Activated naive CD4-positive, alpha-beta T cell treated with anti-CD3 and anti-CD28 coated beads, Interleukin-2, amount 50 U/mL, for 16 hours (primary cell): ENCODE measurements around the gene RBM19.

Source experiments
- DNase-seq: peaks from one replicate; pipeline ENCODE4 v3.0.0-alpha.2; 2020

RBM19 gene

DNA sequence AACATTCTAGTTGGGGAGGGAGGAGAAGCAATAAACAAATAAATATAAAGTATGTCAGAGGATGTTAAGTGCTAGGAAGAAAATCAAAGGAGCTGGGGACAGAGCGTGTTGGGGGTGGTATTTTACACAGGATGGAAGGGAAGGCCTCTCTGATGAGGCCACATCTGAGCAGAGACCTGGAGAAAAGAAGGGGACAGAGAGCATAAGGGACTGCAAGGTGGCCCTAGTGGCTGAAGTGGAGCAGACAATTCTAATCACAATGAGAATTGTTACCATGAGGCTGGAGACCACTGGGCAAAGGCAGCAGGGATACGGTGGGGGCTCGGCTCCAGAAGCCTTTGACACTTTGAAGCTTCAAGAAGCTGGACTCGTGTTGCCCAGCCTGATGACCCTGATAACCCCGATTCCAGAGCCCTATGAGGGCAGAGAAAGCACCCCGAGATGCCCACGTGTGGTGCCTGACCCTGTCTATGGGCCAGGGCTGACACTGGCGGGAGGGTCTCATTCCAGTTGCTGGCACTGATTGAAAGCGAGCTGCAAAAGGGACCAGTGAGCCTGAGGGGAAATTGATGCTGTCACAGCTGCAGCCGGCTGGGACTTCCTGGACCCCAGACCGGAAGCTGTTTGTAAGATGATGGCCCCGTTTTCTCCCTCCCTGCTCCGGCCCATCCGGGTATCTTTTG is 169.1 kb downstream of the RBM19 start:
- DNase-seq, result no peak

DNA sequence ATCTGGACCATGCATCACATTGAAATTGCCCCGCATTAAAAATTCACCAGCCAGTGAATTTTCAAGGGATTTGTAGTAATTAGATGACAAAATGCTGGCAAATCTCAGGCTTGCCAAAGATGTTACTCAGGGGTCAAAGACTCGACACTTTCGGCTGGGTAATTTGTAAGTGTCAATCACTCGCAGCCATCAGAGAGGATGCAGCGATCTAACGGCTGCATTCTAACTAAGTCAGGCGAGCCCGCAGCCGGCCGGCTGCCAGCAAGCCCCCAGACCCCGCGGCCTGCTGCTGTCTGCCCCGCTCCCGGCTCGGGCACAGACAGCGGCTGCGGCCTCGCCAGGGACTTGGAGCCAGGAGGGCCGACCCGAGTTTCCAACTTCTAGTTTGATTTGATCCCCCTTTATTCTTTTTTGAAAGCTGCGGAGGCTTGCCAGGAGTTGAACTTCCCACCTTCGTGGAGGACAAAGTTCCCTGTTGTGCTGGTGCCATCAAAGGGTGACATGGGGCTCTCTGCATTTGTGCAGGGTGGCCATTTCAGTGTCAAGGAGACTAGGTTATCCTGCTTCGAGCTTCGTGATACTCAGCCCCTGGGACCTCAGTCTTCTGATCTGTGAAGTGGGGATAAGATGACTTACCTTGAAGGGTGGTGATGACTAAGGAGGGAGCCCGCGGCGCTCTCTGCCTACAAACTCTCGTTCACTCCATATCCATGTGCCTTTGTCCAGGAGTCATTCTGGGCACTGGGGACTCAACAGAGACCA is 169.9 kb downstream of the RBM19 start:
- no peak for DNase-seq

DNA sequence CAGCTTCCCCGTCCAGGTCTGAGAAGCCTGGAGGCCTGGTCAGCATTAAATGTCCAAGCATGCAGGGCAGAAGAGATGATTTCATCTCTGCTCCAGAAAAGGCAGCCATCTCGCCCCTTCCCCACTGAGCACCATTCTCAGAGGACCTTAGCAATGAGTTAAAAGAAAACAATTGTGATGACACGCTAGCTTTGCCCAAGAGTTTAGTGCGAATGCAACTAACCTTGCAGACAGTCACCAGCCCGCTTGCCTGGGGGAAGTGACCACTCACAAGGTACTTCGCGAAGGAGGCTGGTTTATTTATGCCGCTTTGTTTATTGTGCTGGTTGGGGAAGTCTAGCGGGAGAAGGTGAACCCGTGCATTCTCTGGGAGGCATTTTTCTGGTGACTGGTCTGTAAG is 170.7 kb downstream of the RBM19 start:
- DNase-seq, result no peak

DNA sequence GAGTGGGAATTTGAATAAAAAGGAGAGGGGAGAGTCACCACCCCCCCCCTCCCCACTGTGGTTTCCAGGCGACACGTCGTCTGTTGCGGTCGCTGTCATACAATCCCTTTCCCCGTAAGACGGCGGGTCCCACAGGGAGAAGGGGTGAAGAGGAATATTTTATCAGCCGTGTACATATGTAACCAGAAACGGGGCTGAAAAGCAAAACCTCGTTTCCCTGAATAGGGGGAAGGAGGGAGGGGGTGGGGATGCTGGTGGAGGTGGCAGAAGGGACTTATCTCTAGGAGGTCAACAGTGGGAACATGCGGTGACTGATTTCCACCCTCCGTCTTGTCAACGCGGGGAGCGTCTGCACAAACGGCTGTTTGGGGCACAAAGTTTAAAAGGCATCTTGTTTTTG is 171.4 kb downstream of the RBM19 start:
- no peak for DNase-seq

DNA sequence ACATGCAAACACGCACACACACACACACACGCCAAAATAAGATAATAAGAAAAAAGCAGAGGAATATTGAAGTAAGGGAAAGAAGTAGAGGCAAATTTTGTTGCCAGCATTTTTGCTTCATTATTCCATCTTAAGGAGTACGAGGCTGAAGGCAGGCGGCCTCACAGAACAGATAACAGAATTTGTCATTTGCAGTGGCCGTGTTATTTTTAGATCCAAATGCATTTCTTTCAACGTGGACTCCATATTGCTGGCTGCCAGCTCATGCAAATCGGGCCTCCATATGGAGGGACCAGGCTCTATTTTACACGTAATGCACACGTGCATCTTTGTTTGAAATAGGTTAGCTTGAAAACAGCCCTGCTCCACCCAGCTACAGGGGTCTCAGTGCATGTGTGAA is 172.9 kb downstream of the RBM19 start:
- no peak for DNase-seq

DNA sequence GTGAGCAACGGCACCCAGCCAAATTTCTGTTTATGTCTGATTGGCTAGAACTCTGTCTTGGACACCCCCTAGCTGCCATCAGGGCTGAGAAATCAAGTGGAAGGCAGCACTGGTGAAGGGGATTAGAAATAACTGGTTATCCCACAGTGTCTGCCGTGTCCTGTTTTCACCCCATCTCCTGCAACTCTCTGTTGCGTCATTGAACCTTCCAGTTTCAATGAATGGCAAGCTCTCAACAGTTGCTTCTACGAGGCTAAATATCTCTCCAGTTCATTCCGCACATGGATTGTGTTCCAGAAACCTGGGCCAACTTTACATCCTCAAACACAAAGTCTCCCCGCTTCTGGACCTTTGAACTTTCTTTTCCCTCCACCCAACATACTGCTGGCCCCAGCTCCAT is 173.7 kb downstream of the RBM19 start:
- no peak for DNase-seq

DNA sequence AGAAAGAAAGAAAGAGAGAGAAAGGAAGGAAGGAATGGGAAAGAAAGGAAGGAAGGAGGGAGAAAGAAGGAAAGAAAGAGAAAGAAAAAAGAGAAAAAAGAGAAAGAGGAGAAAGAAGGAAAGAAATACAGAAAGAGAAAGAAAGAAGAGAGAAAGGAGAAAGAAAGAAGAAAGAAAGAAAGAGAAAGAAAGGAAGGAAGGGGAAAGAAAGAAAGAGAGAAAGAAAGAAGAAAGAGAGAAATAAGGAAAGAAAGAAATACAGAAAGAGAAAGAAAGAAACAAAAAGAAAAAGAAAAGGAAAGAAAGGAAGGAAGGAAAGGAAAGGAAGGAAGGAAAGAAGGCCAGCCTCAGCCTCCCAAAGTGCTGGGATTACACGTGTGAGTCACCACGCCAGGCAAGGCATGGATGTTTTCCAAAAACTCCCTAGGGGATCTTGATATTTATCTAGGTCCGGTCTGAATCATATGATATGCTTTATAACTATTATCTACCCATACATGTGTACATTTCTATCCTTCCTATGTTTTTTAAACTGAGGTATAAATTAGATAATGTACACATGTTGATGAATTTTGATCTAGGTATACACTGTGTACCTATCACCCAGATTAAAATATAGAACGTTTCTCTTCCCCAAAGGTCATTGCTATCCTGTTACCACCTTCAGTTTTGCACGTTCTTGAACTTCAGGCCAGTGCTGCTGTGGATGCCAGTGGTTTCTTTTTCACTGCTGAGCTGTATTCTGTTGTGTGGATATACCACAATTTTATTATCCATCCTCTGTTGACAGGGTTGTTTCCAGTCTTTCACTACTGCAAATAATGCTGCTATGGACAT is 177.9 kb downstream of the RBM19 start:
- no peak for DNase-seq

DNA sequence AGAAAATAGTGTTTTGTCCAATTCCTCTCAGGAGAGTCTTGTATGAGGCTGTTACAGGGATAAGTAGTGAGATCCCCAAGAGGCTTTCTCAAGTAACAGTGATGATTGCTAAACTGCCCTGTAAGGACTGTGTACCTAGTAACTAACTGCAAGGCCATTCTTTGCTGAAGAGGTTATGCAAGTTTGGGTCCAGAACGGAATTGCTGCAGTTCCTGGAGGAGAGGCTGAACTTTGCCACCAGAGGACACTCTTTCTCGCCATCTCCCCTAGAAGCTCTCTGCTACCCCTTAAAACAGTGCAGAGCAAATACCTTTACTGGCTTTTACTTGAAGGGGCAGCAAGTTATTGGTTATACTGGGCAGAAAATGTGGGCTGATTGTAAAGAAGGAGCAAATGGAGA is 180.0 kb downstream of the RBM19 start:
- no peak for DNase-seq

DNA sequence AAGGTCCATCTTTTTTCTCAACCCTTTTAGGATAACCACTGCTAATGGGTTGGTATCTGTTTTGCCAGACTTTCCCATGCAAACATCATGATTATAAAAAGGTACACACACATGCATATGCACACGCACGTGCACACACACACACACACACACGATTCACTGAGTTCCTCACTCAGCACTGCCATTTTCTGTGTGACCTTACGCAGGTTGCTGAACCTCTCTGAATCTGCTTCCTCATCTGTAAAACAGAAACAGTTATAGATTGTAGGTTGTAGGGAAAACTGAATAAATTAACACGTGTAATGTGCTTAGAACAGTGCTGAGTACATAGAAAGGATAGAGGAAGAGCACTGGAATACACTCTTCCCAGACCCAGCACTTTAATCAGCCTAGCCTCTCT is 182.3 kb downstream of the RBM19 start:
- no peak for DNase-seq

DNA sequence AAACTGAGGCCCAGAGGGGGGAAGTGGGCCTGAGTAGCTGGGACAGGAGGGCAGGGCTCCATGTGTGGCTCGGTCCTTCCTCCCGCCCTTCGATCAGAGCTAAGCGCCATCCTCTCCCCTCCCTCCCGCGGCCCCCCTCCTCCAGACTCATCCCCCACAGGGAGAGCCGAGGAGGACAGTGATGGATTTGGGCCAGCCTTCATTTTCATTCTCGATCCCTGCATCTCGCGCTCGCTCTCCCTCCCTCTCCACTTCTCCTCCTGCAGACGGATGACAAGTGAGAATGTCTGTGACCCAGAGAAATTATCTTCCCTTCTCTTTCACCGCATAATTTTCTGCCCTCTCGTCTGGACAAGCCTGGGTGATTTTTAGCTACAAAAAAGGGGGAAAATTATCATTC is 183.3 kb downstream of the RBM19 start:
- DNase-seq, result no peak

DNA sequence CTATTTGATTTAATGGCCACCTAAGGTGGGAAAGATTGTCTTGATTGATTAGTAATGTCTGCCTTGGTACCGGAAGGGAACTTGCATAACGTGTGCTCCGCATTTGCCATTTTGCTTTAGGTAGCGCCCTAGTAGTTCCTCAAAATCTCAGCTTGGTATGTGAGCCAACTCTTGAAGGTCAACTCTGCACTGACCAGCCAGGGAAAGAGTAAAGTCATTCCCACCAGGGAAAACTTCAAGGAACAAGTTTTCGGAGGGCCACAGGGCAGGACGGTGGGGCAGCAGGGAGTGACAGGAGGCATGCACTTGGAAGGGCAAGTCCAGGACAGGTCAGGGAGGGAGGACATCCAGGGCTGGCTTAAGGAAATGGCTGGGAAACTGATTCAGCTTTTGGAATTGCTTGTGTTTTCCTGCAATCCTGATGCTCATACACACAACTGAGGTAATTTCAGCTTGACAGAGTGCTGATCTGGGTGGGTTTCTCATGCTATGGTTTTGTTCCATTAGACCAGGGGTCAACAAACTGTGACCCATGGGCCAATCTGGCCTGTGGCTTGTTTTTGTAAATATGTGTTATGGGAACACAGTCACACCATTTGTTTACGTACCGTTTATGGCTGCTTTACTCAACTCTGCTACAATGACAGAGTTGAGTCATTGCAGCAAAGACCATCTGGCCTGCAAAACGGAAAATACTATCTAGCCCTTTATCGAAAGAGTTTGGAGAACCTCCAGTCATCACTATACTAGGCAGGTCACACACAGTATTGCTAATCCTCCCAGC is 184.5 kb downstream of the RBM19 start:
- DNase-seq, result no peak

DNA sequence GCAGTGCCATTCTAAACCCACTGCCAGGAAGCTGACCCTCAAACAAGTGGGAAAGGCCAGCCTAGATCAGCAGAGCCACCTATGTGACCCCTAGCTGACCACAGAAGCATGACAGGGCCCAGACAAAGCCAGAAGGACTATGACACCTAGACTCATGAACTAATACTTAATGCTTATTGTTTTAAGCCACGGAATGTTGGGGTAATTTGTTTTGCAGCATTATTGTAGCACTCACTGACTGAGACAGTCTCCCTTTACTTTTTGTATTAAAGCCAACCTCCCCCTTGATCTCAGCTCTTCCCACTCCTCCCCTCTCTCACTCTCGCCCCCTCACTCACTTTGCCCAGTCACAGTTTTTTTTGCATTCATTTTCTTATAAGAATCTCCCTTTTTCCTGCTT is 186.4 kb downstream of the RBM19 start:
- DNase-seq, result no peak

DNA sequence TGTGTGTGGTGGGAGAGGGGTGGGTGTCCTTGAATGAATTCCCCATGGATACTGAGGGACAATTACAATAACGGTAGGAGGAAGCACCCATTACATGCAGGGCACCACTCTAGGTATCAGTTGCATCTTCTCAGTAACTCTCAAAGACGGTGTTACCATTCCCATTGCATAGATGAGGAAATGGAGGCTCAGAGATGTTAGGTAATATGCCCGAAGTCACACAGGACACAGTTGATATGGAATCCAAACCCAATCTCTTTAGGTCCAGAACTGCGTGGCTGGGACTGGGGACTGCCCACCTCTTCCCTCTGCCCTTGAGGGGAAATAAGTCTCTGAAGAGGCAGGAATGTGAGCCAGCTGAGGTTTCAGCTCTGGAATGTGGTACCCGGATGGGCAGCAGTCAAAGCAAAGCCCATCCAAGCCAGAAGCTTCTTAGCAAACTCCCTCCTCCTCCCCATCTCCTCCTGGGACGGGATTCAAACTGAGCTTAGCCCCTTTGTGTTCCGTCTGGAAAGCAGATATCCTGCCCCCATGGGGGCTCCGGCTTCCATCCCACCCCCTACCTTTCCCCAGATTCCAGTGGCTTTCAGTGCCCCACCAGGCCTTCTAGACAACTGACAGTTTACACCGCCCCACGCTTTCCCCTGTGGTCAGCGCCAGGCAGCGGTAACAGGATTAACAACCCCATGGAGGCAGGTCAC is 187.5 kb downstream of the RBM19 start:
- no peak for DNase-seq

DNA sequence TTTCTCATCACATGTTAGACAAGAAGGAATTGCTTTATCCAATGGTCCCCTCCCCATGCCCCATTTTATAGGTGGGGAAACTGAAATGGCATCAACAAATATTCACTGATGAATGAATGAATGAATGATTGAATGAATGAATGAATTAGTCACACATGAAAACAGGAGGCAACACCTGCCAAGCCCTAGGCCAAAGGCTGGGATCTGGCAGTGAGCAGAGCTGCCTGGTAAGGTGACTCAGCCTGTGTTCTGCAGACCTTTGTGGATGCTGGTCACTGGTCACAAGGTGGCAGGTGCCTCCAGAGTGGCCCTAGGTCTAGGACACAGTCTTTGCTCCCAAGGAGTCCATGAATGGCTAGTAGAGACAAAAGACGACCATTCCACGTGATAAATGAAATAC is 188.4 kb downstream of the RBM19 start:
- no peak for DNase-seq

DNA sequence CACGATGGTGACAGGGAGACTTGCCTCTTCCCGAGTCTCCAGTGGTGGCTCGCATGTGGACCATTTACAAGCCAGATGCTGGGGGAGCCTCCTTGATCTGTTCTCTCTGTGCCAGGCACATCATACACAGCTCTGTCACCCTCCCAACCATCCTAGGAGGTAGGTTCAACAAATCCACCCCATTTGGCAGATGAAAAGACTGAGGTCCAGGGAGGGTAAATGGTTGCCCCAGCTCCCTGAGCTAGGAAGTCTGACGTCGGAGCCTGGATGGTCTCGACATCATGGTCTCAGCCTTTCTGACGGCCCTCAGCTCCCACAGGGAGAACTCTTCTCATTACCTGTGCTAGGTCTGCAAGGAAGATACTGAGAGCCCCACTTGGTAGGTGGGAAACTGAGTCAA is 189.6 kb downstream of the RBM19 start:
- no peak for DNase-seq

DNA sequence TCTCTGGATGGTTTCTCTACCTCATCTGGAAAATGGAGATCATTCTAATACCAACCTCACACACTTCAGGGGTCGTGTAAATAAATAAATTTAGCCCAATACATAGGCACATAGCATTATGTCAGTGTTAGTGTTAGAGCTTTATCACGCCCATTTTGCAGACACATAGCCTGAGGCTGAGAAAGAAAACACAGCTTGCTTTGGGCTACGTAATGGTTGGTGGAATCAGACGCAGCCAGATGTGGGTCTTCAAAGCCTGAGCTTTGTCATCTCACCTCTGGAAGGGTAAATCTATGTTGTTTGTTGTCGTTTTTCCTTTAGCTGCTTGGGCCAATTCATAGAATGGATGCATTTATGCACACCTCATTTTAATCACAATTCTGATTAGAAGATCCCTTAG is 191.6 kb downstream of the RBM19 start:
- no peak for DNase-seq

DNA sequence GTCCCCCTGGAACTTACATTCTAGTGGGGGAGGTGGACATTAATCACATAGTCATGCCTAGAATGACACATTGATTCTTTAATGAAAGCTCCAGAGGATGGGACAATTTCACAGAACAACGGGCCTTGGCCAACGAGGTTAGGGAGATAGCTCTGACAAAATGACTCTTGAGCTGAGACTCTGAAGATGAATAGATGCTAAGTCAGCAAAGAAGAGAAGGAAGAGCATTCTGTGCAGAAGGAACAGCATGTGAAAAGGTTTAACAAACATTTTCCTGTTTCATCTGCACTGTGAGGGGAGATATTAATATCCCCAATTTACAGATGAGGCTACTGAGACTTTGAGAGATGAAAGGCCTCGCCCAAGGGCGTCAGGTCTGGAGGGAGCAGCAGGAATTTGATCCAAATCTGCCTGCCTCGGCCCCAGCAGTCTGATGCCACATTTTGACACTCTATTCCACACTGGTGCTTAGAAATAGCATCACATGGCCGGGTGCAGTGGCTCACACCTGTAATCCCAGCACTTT is 193.6 kb downstream of the RBM19 start:
- DNase-seq, result no peak

DNA sequence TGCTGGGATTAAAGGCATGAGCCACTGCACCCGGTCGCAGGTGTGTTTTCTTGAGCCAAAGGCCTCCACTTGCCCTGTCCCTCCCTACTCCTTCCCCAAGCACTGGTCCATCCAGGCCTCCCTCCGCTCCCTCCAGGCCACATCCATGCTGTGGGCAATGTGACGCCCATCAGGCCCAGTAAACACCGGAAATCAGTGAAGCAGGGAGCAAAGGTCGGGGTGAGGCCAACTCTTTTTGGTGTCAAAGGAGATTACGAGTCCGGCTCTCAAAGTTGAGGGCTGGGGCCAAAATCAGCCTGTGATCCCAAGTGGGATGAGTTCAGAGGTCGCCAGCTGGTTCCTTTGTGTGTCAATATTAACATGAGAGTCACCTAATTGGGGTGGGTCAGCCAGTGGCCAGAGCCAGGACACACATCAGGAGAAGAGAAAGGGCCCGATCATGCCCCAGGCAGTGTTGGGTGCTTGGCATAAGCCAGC is 195.7 kb downstream of the RBM19 start:
- no peak for DNase-seq

DNA sequence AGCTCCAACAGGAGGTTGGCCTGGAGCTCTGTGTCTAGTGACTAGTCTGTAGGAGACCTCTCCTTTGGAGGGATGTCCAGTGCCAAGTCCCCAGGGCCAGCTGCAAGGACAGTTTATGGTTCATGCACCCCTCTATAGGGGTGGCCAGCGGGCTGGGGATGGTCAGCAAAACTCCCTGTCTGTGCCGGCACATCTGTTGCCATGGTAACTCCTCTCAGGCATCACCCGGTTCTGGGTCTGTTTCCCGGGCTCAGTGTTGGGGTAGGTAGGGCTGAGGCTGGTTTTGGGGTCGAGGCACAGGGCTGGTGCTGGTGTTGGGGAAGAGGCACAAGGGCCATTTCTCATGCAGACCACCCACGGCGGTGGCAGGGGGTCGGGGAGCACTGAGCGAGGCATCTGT is 196.8 kb downstream of the RBM19 start:
- DNase-seq, result no peak

DNA sequence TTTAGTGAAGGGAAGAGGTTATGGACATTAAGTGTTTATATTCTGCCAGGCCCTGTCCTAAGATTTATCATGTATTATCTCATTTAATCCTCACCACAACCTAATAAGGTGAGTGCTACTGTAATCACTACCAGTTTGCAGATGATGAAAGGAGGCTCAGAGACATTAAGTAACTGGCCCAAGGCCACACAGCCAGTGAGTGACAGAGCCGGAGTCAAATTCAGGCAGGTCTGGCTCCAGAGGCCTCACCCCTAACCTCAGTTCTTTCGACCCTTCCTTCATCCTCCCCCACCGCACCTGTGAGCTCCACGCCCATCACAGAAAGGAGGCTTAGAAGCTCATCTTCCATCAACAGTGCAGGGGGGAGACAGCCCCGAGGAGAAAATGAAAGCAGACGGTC is 197.3 kb downstream of the RBM19 start:
- DNase-seq, result no peak

DNA sequence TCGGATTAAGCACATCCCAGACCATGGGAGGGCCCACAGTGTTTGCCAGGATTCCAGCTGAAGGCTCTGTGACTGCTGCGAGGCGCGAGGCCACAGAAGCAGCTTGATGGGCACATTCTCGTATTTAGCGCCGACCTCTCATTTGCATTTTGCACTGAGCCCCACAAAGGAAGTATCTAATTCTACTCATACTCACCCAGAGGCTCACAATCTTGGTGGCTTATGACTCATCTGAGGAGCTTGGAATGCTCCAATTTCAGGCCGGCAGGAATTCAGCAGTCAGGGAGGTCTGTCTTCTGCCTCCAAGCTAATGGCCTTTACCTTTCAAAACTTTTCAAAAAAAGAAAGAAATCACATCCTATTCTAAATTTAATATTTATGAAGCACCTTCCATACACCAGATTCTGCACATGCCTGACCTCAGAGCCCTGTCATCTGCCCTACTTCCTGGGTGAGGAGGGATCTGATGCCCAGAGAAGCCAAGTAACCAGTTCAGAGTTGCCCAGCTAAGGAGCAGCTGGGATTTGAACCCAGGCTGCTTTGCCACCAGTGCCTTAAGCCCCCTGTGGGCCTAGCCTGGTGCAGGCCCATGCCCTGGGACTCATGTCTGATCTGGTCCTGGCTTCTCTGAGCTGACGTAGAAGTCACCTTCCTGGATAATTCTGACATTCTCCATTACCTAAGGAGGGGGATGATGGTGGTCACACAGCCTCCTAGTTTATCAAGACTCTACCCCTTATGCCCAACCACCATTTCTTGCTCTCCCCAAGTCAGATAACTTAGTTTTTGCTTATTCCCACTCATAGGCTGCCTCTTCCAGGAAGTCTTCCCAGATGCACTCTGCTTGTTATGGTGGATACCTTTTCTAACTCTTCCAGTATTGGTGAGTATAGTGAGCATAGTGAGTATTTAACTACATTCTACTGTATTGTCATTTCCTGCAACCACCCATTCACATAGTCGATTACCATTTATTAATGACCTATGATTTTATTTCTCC is 198.9 kb downstream of the RBM19 start:
- no peak for DNase-seq
